Activated naive CD4-positive, alpha-beta T cell treated with anti-CD3 and anti-CD28 coated beads, Interleukin-2, amount 50 U/mL, for 16 hours (primary cell): Measurements from ENCODE around the gene MGMT.

Source experiments
- DNase-seq: peaks from one replicate; pipeline ENCODE4 v3.0.0-alpha.2; 2020

The MGMT gene

GRCh38 chr10:129784291-129784690 is 317.2 kb downstream of the MGMT start:
- no peak for DNase-seq

GRCh38 chr10:129784891-129785290 is 317.9 kb downstream of the MGMT start:
- no peak for DNase-seq

- no peak for DNase-seq
These were observed 318.5 kb downstream of the MGMT start for GRCh38 chr10:129785536-129785981.

DNA sequence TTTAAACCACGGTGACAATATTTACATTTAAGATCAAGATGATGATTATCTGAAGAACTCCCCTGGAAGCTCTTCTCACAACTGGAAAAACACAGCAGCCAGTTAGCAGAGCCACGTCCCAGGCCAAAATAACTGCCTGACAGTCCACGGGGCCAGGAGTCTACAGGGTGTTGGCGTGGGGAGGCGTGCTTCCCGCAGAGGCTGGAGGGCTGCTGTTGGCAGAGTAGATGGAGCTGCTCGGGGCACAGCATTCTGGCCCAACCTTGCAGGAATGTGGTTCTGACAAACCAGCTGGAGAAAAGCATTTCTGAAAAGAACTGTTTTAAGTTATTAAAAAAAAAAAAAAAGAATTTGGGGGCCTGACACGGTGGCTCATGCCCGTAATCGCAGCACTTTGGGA is 319.2 kb downstream of the MGMT start:
- no peak for DNase-seq

- DNase-seq, result no peak
These were observed 320.5 kb downstream of the MGMT start for GRCh38 chr10:129787557-129787956.

- DNase-seq, result no peak
These were observed 321.2 kb downstream of the MGMT start for GRCh38 chr10:129788215-129788614.

- DNase-seq, result no peak
These were observed 323.8 kb downstream of the MGMT start for GRCh38 chr10:129790715-129791446.

GRCh38 chr10:129792141-129792540 is 325.1 kb downstream of the MGMT start:
- no peak for DNase-seq

DNA sequence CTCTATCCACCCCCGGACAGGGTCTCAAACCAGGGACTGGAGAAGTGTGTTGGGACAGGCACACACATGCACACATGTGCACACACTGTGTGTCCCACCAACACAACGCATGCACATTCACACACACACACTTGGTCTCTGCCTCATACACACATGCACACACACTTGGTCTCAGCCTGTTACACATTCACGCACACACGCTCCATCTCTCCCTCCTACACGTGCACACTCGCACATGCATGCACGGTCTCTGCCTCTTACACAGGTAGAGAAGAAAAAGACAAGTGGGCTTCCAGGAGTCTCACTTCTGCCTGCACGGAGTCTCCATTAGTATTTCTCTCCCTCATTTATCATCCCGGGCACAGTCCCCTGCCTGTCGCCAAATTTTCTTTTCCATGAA is 325.8 kb downstream of the MGMT start:
- DNase-seq, result no peak

DNA sequence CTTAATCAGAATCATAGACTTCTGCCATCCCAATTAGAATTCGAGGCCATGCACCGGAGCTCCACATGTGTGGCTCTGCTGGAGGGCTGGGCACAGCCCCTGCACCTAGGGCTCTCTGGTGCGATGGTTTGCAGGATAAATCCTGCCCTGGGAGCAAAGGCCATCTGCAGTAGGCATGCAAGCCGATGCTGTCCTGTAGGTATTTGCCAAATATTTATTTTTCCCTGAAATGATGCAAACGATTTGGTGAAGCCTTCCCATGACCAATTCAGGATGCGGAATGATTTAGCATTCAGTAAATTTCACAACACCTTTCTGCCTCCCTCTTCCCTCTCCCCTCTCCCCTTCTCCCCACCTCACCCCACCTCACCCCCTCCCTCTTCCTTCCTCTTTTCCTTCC is 326.4 kb downstream of the MGMT start:
- DNase-seq, result no peak

GRCh38 chr10:129793996-129794395 is 327.0 kb downstream of the MGMT start:
- DNase-seq, result no peak

DNA sequence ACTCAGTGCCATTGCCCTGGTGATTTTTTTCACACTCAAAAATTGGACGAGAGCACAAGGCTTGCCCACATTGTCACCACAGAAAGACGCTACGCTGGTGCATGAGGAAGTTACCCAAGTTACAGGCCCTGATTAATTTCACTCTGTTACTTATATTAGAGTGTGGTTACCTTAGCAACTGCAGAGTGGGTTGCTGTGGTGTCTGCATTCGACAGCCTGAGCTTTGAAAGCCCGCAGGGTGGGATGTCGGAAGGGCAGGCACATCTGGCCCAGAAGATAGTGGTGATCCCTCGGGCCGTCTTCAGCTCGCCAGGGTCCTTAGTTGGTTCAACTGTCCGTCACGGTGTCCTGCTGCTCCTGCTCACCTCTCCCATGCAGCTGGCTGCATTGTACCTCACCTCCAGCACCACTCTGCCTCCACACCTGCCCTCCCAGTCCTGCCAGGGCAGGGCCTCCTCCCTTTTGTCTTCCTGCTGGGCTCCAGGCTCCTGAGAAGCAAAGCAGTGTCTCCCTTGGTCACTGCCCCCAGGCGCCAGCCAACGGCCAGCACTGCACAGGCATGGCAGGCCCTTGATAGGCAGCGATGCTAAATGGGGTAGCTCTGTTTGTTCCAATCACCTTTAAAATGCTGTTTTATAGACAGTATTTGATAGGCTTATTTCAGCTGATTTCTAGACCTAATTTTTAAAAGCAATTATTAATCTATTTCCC is 329.8 kb downstream of the MGMT start:
- no peak for DNase-seq

- no peak for DNase-seq
These were observed 332.9 kb downstream of the MGMT start for GRCh38 chr10:129799942-129800341.

- no peak for DNase-seq
These were observed 333.8 kb downstream of the MGMT start for GRCh38 chr10:129800796-129801340.

DNA sequence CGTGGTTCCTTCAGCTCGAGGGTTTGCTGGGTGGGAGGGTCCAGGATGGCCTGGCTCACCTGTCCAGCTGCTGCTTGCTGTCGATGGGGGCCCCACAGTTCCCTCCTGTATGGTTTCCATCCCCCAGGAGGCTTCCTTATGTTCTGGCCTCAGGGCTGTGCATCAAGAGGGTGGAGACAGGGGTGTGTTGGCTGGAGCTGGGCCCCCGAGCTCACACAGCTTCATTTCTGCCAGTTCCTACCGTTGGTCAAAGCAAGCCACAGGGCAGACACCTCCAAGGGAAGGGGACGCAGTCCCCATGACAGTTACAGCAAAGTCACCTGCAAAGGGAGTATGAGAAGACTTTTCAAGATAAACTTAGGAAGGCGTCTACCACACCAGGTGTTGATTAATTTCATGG is 340.2 kb downstream of the MGMT start:
- DNase-seq, result no peak

GRCh38 chr10:129808092-129808983 is 341.3 kb downstream of the MGMT start:
- no peak for DNase-seq

GRCh38 chr10:129809431-129809830 is 342.4 kb downstream of the MGMT start:
- DNase-seq, result no peak

- no peak for DNase-seq
These were observed 342.8 kb downstream of the MGMT start for GRCh38 chr10:129809841-129810240.

DNA sequence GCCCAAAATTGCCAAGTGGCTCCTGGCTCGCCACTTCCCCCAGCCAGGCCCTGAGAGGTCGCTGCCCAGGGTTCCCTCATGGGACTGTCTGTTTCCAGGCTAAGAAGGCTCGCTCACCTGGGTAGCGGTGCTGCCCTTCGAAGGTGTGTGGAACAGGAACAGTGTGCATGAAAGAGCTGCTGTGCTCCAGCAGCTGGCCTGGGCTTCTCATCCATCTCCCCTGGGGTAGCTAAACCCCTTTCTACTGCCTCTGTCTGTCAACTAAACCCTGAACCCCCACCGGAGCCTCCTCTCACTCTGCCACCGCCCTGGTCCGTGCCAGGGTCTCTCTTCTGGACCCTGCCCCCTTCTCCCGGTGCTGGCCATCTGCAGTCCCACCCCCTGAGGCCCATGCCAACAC is 344.2 kb downstream of the MGMT start:
- no peak for DNase-seq

DNA sequence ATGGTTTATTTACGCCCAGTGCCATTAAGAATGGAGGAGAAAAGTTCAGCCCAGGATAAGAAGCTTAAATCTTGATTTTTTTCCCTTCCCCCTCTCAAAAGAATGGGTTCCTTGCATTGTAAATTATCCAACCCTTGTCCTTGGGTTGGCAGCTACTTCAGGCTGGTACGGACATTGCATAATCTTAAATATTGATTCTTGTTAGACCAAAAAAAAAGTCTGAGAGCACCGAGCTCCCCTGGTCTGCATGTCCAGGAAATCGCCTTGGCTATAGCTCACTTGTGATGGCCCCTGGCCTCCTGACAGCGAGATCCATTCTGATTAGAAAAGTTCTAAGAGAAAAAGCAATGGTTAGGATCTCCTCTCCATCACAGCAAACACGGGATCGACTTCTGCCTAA is 345.4 kb downstream of the MGMT start:
- DNase-seq, result no peak

- DNase-seq, result no peak
These were observed 347.9 kb downstream of the MGMT start for GRCh38 chr10:129814681-129815646.
